Erythroblast (primary cell): Measurements from ENCODE around the gene CTCF.
A peak's percentile ranks its signal among the peaks of the same experiment; 100 is the strongest.

Experiments
- GATA1 ChIP-seq: IDR thresholded peaks from 2 replicates; pipeline ENCODE4 v1.6.1; 2011; ENCODE audit warnings: low read depth, mild to moderate bottlenecking, control low read depth, low read length, moderate library complexity
- POLR2A ChIP-seq: IDR thresholded peaks from 2 replicates; pipeline ENCODE4 v1.6.1; 2011; ENCODE audit warnings: mild to moderate bottlenecking, low read length

DNA sequence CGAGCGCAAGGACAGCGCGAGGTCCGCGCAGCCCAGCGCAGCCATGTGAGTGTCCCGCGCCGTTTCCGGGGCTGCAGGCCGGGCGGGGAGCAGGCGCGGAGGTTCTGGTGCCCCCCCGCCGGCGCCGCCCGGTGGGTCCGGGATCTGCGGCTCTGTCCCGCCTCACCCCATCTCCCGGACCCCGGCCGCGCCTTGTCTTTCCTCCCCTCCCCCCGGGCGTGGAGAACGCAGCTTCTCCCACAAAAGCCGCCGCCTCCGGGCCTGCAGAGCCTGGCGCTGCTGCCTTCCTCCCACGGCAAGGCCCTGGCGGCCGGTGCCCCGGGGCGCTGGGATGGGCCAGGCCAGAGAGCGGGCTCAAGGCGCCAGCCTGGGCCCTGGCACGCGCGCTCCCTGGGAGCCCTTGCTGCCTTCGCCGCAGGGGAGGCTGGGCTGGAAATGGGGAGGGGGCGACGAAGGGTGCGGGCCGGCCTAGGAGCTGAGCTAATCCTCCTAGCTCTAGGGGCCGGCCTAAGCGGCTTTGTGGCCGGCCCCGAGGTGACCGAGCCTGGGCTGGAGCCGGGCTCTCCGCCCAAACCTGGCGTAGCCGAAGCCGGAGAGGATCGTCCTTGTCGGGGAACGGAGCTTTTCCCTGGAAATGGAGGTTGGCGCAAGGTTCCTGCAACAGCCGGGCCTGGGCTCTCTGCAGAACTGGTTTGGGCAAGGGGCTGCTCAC lies 33.3 kb upstream of the CTCF start:
- TF ChIP-seq POLR2A (peak; percentile 27), GATA1 (no peak)
